ENCODE measurements around the gene UPF3A.
"Not testable (repeated sequence)": the region's sequence is repeated elsewhere in the genome, so short reads cannot be mapped to it uniquely, and the experiment has no call there.

The UPF3A gene, protein sequence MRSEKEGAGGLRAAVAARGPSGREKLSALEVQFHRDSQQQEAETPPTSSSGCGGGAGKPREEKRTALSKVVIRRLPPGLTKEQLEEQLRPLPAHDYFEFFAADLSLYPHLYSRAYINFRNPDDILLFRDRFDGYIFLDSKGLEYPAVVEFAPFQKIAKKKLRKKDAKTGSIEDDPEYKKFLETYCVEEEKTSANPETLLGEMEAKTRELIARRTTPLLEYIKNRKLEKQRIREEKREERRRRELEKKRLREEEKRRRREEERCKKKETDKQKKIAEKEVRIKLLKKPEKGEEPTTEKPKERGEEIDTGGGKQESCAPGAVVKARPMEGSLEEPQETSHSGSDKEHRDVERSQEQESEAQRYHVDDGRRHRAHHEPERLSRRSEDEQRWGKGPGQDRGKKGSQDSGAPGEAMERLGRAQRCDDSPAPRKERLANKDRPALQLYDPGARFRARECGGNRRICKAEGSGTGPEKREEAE

DNA sequence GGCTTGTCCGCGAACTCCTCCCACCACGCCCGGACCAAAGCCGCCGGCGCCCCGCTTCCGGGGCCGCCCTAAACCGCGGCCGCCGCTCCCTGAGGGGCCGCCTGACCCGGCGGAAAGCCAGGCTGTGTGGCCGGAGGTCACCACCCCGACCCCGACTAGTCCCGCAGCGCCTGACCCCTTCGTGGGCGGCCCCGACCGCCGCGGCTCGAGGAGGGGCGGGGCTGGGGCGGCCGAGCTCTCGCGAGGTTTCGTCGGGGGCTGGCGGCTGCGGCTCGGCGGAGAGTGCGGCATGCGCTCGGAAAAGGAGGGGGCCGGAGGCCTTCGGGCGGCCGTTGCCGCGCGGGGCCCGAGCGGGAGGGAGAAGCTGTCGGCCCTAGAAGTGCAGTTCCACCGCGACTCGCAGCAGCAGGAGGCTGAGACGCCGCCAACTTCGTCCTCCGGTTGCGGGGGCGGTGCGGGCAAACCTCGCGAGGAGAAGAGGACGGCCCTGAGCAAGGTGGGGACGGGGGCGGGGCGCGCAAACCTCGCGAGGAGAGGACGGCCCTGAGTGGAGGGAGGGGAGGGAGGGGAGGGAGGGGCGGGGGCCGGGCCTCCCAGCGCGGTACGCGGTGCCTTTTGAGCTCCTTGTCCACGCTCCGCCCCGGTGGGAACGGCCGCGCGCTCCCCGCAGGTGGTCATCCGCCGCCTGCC lies at the start of gene UPF3A:
TSS of gene UPF3A (plus strand) at position 251 of the 690 bp plus-strand sequence. CDS start at position 290, 39 bp downstream.
- peak; percentile 69 to 99 (median 90) for DNase-seq

DNA sequence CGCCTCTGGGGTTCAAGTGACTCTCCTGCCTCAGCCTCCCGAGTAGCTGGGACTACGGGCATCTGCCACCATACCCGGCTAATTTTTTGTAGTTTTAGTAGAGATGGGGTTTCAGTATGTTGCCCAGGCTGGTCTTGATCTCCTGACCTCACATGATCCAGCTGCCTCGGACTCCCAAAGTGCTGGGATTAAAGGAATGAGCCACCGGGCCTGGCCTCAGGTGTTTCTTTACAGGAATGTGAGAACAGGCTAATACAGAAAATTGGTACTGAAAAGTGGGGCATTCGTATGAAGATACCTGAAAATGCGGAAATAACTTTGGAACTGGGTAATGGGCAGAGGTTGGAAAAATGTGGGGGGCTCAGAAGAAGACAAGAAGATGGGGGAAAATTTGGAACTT lies 49.5 kb upstream of the UPF3A start:
- DNase-seq: no peak

DNA sequence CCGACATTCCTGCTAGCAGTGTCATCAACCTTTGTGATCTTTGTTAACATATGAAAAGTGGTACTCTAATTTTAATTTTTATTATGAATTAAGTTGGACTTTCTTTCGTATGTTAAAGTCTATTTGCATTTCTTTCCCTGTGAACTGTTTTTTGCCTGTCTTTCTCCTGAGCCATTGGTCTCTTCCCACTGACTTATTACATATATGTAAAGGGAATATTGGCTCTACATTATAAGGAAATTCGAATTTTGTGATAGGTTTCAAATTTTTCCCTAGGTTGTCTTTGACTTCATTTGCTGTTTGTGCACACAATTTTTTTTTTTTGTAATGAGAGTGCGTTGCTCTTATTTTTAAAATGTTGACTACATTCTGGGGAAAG lies 47.1 kb upstream of the UPF3A start:
- no peak for DNase-seq

- DNase-seq: peak; percentile 54 to 96 (median 87)
These were observed 46.6 kb upstream of the UPF3A start, which contains the start of gene CDC16 for GRCh38 chr13:114234645-114235421. Gene CDC16 (plus strand): TSS chr13:114234897. CDS start chr13:114235085, 188 bp downstream.

GRCh38 chr13:114235697-114236096 lies 45.7 kb upstream of the UPF3A start:
- DNase-seq: no peak

- no peak for DNase-seq
These were observed 45.2 kb upstream of the UPF3A start for GRCh38 chr13:114236227-114236626.

- no peak for DNase-seq
These were observed 43.8 kb upstream of the UPF3A start for GRCh38 chr13:114237415-114238112.

DNA sequence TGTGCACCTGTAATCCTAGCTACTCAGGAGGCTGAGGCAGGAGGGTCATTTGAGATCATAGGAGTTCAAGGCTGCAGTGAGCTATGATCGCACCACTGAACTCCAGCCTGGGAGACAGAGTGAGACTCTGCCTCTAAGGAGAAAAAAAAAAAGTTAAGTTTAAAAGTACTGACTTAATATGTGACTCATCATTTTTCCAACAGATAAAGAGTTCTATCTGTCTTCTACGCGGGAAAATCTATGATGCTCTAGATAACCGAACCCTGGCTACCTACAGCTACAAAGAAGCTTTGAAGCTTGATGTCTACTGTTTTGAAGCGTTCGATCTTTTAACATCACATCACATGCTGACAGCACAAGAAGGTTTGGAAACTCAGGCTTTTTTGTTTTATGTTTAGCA lies 39.5 kb upstream of the UPF3A start:
- DNase-seq: no peak

- no peak for DNase-seq
These were observed 37.4 kb upstream of the UPF3A start for GRCh38 chr13:114243971-114244370.

GRCh38 chr13:114244637-114245036 lies 36.8 kb upstream of the UPF3A start:
- no peak for DNase-seq

- DNase-seq: no peak
These were observed 33.4 kb upstream of the UPF3A start for GRCh38 chr13:114248011-114248410.

DNA sequence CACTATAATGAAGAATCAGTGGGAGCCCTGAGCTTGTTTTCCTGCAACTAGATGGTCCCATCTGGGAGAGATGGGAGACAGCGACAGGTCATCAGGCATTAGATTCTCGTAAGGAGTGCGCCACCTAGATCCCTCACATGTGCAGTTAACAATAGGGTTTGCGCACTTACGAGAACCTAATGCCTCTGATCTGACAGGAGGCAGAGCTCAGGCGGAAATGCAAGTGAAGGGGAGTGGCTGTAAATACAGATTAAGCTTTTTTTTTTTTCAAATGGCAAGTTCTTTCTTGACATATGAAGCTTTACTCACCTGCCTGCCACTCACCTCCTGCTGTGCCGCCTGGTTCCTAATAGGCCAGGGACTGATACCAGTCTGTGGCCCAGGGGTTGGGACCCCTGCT lies 32.3 kb upstream of the UPF3A start:
- no peak for DNase-seq

GRCh38 chr13:114251639-114252440 lies 29.6 kb upstream of the UPF3A start:
- not testable (repeated sequence) for DNase-seq

- DNase-seq: no peak
These were observed 24.9 kb upstream of the UPF3A start for GRCh38 chr13:114256547-114256946.

- no peak for DNase-seq
These were observed 24.4 kb upstream of the UPF3A start for GRCh38 chr13:114257014-114257413.

GRCh38 chr13:114258589-114258988 lies 22.8 kb upstream of the UPF3A start:
- DNase-seq: no peak

- no peak for DNase-seq
These were observed 22.0 kb upstream of the UPF3A start for GRCh38 chr13:114259374-114259773.

GRCh38 chr13:114259974-114260373 lies 21.4 kb upstream of the UPF3A start:
- no peak for DNase-seq

DNA sequence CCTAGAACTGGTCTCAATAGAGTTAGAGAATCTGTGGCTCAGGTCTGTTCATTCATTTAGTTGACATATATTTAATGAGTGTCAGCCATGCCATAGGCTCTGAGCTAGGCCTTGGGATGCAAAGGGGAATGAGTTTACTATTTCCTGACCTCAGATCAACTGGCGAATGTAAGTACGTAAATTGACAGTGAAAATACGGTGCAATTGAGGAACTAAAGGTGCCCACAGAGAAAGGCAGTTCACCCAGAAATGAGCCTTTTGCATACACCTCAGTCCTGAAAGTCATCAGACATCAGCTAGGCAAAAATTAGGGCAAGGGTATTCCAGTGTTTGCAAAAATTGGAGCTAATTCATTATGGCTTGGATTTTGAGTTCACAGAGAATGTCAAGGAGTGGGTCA lies 20.6 kb upstream of the UPF3A start:
- DNase-seq: no peak

DNA sequence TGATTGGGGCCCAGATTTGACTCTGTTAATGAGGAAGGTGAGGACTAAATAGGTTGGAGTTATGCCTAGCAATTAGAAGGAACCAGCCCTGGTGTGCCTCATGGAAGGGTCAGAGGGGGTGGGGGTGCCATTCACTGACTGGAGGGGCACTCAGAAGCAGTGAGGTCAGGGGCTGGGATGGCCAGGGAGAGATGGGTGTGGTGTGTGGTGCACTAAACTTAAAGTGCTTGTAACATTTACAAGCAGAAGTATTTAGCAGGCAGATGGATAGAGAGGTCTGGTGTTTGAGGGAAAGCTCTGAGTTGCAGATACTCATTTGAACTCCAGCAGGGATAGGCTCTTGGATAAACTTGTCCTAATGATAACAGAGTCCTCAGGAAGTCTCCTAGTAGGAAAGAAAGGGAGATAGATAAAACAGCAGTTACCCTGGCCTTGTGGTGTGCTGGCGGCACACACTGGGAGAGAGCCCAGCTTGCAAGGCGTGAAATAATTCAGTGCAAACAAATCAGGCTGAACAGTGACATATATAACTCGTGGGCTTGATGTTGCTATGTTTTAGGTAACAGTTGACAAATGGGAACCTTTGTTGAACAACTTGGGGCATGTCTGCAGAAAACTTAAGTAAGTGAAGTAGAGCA lies 20.0 kb upstream of the UPF3A start:
- DNase-seq: no peak

Data from hypothalamus (tissue), 51 donors.